HG03159 (cell line): ENCODE measurements around the gene TBC1D13.
A peak's percentile ranks its signal among the peaks of the same experiment; 100 is the strongest.
"Not testable (repeated sequence)": the region's sequence is repeated elsewhere in the genome, so short reads cannot be mapped to it uniquely, and the experiment has no call there.

Experiments
- ATAC-seq: cut with Tn5 transposase; IDR thresholded peaks from one replicate; pipeline ENCODE4 v1.9.1; 2021; ENCODE audit warnings: mild to moderate bottlenecking, moderate library complexity; ENCODE audit not compliant: unreplicated experiment

The TBC1D13 gene

DNA sequence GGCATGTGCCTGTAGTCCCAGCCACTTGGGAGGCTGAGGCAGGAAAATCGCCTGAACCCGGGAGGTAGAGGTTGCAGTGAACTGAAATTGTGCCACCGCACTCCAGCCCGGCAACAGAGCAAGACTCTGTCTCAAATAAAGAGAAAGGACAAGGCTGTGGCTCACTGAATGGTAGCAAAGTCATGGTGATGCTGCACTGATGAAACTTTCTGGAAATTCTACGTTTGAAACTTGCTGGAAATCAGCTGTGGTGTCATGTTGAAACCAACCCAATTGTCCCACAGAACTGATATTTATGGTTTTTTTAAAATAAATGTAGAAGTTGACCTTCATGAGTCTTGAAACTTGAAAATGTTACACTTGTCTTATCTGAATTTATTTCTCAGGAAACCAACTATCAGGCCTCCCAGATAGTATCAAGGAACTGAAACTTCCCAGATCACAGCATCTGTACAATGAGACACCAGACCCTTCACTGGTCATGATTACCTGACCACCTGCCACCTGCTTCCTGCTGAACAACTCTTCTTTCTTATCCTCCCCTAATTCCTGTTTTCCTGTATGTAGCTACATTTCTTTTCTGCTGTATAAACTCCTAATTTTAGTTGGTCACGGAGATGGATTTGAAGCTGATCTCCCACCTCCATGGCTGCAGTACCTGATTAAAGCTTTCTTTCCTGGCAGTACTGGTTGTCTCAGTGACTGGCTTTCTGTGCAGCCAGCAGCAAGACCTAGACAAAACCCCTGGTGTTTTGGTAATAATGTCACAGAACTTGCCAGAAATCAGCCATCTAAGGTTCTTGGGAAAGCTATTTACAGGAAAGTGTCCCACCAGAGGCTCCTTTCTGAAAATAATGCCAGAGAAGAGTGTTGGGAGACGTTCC lies 5.6 kb upstream of the TBC1D13 start:
- ATAC-seq = no peak

DNA sequence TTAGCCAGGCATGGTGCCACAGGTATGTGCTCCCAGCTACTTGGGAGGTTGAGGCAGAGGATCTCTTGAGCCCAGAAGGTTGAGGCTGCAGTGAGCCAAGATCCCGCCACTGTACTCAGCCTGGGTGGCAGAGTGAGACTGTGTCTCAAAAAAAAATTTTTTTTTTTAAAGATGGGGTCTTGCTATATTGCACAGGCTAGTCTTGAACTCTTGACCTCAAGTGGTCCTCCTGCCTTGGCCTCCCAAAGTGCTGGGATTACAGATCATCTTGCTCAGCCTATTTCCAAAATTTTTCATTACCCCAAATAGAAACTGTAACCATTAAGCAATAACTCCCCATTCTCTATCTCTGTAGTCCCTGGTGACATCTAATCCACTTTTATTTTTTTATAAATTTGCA lies 4.4 kb upstream of the TBC1D13 start:
- no peak for ATAC-seq

DNA sequence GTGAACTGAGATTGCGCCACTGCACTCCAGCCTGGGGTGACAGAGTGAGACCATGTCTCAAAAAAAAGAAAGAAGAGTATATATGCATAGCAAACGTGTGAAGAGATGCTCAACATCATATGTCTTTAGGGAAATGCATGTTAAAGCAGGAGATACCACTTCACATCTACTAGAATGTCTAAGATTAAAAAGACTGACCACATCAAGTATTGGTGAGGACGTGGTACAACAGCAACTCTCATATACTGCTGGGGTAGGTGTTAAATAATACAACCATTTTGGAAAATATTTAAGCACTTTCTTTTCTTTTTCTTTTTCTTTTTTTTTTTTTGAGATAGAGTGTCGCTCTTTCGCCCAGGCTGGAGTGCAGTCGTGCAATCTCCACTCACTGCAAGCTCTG lies 1.6 kb upstream of the TBC1D13 start:
- no peak for ATAC-seq

DNA sequence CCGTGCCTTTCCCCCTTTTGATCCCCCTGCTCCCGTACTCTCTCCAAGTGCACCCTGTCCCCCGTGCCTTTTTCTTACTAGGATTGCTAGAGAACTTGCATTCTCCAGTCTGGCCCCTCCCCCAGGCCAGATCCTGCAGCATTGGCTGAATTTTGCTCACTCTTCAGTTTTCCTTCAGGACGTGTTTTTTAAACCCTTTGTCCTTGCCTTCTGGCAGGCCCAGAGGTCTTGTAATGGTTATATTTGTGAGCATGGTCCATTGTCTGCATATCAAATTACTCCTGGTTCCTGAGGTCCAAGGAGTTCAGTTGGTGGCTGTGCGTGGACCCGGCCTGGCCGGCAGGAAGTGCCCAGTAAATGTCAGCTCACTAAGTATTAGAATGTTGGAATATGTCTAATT lies 606 bp downstream of the TBC1D13 start:
- no peak for ATAC-seq

DNA sequence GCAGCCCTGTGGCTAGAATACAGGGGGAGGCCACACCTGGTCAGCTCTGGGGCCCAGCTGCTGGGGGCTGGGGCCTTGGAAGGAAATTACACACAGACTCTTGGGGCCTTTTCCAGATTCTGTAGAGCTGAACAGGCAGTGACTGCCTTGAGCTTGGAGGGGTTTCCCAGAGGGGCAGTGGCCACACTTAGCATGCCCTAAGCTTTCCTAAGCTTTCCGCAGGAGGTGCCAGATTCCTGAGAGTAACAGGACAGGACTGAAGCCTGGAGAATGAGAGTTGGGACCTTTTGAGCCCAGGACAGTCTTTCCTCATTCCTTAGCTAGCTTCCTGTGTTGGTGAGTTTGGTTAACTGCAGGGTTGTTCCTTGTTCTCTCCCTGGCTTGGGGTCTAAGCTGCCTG lies 1.4 kb downstream of the TBC1D13 start:
- no peak for ATAC-seq

DNA sequence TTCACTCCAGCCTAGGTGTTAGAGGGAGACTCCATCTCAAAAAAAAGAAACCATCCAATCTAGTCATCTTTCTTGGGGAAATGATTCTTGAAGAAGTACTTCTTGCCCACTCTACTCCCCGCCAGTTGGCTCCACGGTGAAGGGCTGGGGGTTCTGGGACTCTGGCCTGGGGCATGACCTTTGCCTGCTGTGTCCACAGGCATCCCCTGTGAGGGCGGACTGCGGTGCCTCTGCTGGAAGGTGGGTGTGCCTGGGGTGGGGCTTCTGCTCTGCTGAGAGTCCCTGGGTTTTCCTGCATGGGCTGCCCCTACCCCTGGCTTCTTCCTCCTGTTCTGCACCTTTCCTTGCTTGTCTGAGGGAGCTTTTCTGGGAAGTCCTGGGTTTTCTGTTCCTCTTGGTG lies 3.5 kb downstream of the TBC1D13 start:
- ATAC-seq = no peak

DNA sequence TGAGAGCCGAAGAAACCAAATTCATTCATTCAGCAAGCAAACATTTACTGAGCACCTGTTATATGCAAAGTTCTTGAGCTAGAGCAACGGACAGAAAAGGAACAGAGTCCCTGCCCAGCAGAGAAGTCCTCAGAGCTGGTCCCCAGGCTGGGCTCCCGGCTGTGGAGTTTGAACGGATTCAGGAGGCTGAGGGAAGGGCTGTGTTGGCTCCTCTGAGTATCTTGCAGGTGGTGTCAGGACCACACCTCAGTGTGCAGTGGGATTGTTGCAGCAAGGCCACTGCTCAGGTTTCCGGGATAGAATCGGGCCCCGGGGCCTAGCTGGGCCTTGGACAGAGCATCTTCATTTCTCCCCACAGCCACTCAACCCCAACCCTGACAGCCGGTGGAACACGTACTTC lies 5.1 kb downstream of the TBC1D13 start:
- no peak for ATAC-seq

DNA sequence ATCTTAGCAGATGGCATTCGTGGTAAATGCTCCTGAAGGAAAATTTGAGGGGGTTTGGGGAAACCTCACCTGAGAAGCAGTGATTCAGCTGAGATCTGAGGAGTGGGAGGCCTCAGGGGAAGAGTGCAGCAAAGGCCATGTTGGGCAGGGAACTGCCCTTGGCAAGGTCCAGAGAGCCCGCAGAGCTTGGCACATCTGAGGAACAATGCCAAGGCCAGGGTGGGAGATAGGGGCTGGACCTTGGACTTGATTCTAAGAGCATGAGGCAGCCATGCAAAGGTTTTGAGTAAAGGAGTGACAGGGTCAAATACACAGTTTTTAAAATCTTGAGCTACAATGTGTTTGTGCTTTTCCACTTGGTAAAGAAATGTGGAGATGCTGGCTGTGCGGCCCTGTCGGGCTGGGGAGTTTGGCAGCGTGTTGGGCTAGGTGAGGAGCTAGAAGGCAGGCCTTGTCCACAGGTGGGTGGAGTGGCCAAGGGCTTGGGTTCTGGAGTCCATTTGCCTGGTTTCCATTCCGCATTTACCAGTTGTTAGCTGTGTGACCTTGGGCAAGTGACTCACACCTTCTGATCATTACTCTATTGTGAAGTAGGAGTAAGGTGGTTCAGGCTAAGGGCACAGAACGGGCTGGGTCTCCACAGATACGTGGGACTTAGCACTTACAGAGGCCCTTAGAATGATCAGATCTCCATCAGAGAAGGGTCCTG lies 6.1 kb downstream of the TBC1D13 start:
- ATAC-seq = no peak

DNA sequence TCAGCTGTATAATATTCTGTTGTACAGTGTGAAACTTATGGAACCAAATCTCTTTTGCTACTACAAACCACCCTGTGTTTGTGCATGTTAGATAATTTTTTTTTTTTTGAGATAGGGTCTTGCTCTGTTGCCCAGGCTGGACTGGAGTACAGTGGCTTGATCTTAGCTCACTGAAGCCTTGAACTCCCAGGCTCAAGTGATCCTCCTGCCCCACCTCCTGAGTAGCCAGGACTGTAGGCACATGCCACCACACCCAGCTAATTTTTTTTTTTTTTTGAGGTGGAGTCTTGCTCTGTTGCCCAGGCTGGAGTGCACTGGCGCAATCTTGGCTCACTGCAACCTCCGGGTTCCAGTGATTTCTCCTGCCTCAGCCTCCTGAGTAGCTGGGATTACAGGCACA lies 7.9 kb downstream of the TBC1D13 start:
- ATAC-seq = not testable (repeated sequence)

DNA sequence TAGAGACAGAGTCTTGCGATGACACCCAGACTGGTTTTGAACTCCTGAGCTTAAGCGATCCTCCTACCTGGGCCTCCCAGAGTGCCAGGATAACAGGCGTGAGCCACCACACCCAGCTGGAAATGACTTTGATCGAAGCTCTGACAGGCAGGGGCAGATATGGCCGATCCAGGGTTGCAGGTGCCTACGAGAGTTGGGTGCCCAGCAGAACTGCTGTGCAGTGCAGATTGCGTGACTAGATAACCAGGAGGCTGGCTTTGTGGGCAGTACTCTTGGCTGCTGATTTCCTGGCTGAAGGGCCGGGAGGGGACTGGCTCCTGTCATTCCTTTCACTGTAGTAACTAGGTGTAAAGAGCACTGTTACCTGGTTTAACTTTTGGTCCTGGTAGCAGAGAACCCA lies 11.8 kb downstream of the TBC1D13 start:
- ATAC-seq = no peak

DNA sequence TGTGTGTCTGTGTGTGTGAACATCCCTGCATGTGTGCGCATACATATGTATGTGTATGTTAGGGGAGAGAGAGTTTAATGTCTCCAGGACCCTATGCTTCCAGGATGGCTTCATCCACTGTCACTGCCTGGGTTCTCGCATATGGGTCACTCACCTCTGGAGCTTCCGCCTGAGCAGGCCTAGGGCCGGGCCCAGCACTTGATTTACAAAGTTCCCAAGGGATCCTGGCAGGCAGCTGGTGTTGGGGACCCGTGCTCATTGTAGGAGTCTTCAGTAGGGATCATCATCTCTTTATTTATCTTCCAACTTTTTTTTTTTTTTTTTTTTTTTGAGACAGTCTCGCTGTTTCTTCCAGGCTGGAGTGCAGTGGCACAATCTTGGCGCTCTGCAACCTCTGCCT lies 13.0 kb downstream of the TBC1D13 start:
- no peak for ATAC-seq

DNA sequence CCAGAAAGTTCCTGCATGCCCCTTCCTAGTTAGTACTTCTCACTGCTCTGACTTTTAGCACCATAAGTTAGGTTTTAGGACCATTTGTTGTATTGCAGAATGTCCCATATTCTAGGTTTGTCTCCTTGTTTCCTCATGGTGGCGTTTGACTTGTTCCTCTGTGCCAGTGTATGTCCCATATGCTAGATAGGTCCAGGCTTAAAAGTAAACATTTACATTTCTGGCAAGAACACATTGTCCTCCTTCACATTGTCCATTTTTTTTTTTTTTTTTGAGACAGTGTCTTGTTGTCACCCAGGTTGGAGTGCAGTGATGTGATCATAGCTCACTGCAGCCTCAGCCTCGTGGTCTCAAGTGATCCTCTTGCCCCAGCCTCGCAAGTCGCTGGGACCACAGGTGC lies 15.4 kb downstream of the TBC1D13 start:
- no peak for ATAC-seq

DNA sequence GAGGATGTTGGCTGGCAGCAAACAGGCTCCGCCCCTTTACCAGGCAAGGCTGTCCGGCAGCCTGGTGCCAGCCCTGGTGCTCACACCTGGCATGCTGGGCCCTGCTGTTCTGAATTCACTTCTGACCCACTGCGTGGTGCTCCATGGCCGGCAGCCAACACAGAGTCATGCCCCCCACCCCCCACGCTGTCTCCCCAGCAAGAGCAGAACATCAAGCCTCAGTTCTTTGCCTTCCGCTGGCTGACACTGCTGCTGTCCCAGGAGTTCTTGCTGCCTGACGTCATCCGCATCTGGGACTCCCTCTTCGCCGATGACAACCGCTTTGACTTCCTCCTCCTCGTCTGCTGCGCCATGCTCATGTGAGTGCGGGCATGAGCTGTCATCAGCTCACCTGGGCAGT lies 18.6 kb downstream of the TBC1D13 start:
- ATAC-seq = no peak

DNA sequence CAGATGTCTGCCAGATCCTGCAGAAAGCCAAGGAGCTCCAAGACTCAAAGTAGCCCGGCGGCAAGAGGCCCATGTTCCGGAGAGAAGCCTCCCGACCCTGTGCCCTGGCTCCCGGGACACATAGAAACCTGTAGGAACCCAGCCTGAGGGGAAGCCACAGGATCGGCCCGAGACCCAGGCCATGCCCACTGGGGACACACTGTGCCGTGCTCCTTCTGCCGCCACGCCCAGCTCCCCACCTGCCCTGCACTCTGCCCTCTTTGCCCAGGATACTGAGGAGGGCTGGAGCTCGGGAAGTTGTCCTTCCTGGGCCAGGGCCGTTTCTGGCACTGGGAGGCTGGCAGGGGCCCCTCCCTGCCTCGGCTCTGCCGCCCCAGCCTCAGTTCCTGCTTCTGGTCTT lies 20.8 kb downstream of the TBC1D13 start:
- no peak for ATAC-seq

DNA sequence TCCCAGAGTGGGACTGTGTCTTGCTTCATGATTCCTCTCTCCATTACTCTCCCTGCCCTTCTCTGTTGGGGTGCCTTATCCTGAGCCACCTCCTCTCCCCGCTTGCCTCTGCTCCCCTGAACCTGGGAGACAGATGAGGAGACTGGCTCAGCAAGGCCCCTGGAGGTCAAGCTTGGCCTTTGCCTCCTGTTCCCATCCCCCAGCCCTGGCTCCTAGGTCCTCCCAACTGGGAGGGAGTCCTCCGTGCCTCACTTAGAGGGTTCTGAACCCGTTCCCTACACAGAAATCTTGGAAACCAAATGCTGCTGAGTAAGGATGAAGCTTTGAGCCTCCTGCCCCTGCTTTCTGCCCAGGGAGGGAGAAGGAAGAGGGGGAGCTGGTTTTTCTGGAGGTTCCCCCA lies 21.5 kb downstream of the TBC1D13 start:
- ATAC-seq = no peak

DNA sequence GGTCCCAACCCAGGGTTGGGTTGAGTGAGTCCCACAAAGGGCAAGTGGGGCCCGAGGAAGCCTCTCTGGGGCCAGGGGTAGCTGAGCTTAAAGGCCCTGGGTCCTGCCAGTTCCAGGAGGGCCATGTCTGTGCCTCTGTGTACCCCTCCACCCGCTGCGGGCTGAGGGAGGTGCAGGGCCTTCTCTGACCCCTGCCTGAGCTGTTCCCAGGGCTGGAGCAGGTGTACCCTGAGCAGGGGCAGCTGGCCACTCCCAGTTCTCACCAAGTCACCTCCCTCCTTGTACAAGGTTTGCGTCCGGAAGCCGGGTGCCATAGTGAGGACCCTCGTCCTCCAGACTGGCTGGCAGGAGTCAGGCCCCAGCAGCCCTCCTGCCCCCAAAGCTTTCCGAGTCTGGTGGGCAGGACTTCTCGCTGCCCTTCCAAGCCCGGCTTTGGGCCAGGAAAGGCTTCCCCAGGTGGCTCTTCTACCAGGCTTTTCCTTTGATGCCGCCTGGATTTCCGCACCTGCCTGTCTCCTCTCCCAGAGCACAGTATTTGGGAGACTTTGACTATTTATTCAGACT lies 22.1 kb downstream of the TBC1D13 start:
- ATAC-seq = no peak

DNA sequence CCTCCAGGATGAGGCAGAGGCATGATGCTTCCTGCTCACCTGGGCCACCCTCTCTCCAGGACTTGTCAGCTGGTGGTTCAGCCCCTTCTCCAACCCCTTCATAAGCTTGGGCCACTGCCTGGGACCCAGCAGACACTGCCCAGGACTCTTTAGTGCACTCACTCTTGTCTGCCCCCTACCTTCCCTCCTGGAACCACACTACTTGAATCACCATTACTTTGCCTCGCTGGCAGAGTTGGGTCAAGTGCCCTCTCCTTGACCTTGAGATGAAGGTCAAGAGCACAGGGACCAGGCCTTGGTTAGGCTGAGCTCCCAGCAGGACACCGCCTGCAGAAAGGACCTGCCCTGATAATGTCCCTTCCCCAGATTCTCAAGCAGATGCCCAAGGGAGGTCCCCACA lies 22.8 kb downstream of the TBC1D13 start:
- no peak for ATAC-seq

DNA sequence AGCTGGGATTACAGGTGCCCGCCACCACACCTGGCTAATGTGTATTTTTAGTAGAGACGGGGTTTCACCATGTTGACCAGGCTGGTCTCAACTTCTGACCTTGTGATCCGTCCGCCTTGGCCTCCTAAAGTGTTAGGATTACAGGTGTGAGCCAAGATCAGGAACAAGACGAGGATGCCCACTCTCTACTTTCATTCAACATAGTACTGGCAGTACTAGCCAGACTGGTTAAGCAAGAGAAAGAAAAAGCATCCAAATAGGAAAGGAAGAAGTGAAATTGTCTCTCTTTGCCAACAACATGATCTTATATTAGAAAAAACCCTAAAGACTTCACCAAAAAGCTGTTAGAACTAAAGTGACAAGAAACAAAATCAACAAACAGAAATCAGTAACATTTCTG lies 23.8 kb downstream of the TBC1D13 start:
- ATAC-seq = no peak

DNA sequence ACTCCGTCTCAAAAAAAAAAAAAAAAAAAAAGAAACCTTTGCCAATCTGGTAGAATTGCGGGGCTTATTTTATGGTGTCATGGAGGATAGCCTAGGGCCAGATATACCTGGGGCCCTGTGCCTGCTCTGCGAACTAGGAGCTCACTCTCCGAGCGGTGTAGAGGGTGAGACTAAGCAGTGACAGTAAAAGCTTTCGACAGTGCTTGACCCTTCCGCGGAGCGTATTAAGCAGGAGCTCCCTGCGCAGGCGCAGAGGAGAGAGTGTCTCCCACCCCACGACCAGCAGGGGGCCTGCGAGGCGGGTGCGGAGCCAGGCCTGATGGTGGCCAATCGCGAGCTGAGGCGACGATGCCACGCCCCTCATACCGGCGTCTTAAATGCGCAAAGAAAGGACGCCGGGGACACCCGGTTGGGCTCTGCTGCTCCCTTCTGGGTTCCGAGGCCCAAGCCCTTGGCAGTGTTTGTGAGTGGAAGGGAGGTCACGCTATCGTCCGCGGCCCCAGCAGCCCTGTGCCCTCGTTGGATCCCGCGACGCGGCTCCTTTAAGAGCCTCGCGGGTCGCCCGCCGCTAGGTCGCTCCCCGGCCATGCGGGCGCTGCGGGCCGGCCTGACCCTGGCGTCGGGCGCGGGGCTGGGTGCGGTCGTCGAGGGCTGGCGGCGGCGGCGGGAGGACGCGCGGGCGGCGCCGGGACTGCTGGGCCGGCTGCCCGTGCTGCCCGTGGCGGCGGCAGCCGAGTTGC lies 31.2 kb downstream of the TBC1D13 start, which contains the start of gene ENDOG:
TSS of gene ENDOG (plus strand) at position 402 of the 740 bp plus-strand sequence. CDS start at position 587, 185 bp downstream.
- peak; percentile 90 for ATAC-seq

DNA sequence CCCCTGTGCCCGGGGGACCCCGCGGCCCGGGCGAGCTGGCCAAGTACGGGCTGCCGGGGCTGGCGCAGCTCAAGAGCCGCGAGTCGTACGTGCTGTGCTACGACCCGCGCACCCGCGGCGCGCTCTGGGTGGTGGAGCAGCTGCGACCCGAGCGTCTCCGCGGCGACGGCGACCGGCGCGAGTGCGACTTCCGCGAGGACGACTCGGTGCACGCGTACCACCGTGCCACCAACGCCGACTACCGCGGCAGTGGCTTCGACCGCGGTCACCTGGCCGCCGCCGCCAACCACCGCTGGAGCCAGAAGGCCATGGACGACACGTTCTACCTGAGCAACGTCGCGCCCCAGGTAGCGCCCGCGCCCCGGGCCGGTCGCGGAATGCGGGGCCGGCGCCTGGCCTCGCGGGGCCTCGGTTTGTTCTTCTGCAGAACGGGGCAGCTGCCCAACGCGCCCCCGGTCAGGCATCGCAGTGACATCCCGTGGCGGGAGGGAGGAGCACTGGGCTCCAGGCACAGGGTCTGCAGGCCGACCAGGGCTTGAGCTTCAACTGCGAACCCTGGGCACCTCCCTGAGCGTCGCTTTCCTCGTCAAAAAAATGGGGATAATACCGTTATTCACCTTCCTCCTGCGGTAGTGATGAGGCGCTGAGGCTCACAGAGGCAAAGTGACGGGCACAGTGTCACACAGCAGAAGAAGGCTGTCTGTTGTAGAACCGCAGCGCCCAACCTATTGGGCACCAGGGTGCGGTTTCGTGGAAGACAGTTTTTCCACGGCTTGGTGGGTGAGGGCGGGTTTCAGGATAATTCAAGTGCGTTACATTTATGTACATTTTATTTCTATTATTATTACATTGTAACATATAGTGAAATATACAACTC lies 32.0 kb downstream of the TBC1D13 start:
- ATAC-seq = peak; percentile 19
